ENCODE data around the gene GNLY.
"Not testable (repeated sequence)": the region's sequence is repeated elsewhere in the genome, so short reads cannot be mapped to it uniquely, and the experiment has no call there.

The GNLY gene

DNA sequence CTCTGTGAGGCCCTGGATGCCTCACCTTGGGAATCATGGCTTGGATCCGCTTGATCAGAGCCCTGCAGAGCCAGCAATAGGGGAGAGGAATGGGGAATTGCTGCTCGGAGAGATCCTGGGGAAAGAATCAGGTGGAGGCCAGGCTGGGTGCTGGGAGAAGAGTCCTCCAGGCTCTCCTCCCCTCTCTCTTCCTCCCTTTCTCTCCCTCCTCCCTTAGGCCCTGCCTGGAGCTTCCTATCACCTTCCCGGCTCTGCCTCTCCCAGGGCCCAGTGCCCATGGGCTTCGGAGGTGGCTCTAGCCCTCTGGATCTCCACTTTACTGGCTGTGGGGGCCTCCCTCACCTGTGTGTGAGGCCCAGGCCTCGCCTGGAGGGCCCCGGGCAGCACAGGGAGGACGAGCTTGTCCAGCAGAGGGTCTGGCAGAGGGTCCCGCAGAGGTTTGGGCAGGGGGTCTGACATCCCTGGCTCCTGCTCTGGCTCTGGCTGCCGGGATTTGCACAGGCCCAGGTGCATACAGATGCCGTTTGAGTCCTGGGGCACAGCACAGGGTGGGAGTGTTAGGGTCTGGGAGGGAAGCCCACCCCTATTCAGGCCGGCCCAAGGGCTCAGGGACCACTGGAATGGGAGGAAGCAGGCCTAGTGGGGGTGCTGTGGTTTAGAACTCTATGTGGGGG lies 28.8 kb upstream of the GNLY start:
- no peaks in the 10 kb centered on the region for H3K9me3 ChIP-seq (ENCODE audit: insufficient read depth, low read length)
- H3K27me3 ChIP-seq (ENCODE audit: insufficient read depth, insufficient read length): no peaks in the 10 kb centered on the region
- H3K36me3 ChIP-seq (ENCODE audit: insufficient read depth, insufficient read length, low read length): no peaks in the 10 kb centered on the region
- H3K4me1 ChIP-seq (ENCODE audit: insufficient read depth, insufficient read length): peaks cover 4% of the 10 kb centered on the region
- no peak overlapping the region for H3K4me3 ChIP-seq (ENCODE audit: insufficient read length, low read depth)
- no peak for DNase-seq (ENCODE audit: low read depth, low spot score)
- H3K9ac ChIP-seq (ENCODE audit: insufficient read length, low read depth): no peak overlapping the region
- TF ChIP-seq SUZ12 (IDR thresholded peaks at IDR 0.05; ENCODE audit: extremely low read depth, insufficient read depth, insufficient read length): no peak

DNA sequence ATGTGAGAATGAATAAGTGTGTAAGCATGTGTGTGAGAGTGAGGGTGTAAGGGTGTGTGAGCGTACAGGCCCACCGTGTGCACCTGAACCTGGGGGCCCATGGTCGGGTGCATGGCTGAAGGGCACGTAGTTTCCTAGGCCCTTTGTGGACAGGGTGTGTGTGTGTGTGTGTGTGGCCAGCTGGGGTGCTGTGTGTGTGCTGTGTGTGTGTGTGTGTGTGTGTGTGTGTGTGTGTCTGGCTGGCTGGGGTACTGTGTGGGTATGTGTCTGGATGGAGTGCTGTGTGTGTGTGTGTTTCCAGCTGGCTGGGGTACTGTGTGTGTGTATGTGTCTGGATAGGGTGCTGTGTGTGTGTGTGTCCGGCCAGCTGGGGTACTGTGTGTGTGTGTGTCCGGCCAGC lies 28.1 kb upstream of the GNLY start:
- Histone ChIP-seq H3K4me3 (ENCODE audit: insufficient read length, low read depth) (no peak overlapping the region), H3K4me1 (ENCODE audit: insufficient read depth, insufficient read length) (peaks cover 4% of the 10 kb centered on the region)

GRCh38 chr2:85666435-85667316 lies 27.5 kb upstream of the GNLY start:
- H3K27me3 ChIP-seq (ENCODE audit: insufficient read depth, insufficient read length): no peaks in the 10 kb centered on the region
- H3K36me3 ChIP-seq (ENCODE audit: insufficient read depth, insufficient read length, low read length): no peaks in the 10 kb centered on the region
- no peak overlapping the region for H3K9ac ChIP-seq (ENCODE audit: insufficient read length, low read depth)
- no peak for DNase-seq (ENCODE audit: low read depth, low spot score)
- no peaks in the 10 kb centered on the region for H3K9me3 ChIP-seq (ENCODE audit: insufficient read depth, low read length)
- H3K4me3 ChIP-seq (ENCODE audit: insufficient read length, low read depth): no peak overlapping the region
- peaks cover 4% of the 10 kb centered on the region for H3K4me1 ChIP-seq (ENCODE audit: insufficient read depth, insufficient read length)
- TF ChIP-seq ZNF274 (IDR thresholded peaks at IDR 0.05; ENCODE audit: low read depth, low read length): no peak
- TF ChIP-seq YY1 (IDR thresholded peaks at IDR 0.05; ENCODE audit: insufficient read depth, insufficient read length): no peak
- TF ChIP-seq SUZ12 (IDR thresholded peaks at IDR 0.05; ENCODE audit: extremely low read depth, insufficient read depth, insufficient read length): no peak

More for the DNA sequence above, 28.1 kb upstream of the GNLY start:
- Histone ChIP-seq H3K9me3 (ENCODE audit: insufficient read depth, low read length) (no peaks in the 10 kb centered on the region), H3K9ac (ENCODE audit: insufficient read length, low read depth) (no peak overlapping the region), H3K27me3 (ENCODE audit: insufficient read depth, insufficient read length) (no peaks in the 10 kb centered on the region), H3K36me3 (ENCODE audit: insufficient read depth, insufficient read length, low read length) (no peaks in the 10 kb centered on the region)
- no peak for DNase-seq (ENCODE audit: low read depth, low spot score)
- TF ChIP-seq YY1 (IDR thresholded peaks at IDR 0.05; ENCODE audit: insufficient read depth, insufficient read length) (no peak), ZNF274 (IDR thresholded peaks at IDR 0.05; ENCODE audit: low read depth, low read length) (no peak), SUZ12 (IDR thresholded peaks at IDR 0.05; ENCODE audit: extremely low read depth, insufficient read depth, insufficient read length) (no peak)

GRCh38 chr2:85667561-85668008 lies 26.6 kb upstream of the GNLY start:
- H3K9me3 ChIP-seq (ENCODE audit: insufficient read depth, low read length): no peaks in the 10 kb centered on the region
- TF ChIP-seq SUZ12 (IDR thresholded peaks at IDR 0.05; ENCODE audit: extremely low read depth, insufficient read depth, insufficient read length): no peak
- peaks cover 4% of the 10 kb centered on the region for H3K4me1 ChIP-seq (ENCODE audit: insufficient read depth, insufficient read length)
- no peak overlapping the region for H3K9ac ChIP-seq (ENCODE audit: insufficient read length, low read depth)
- H3K36me3 ChIP-seq (ENCODE audit: insufficient read depth, insufficient read length, low read length): no peaks in the 10 kb centered on the region
- DNase-seq (ENCODE audit: low read depth, low spot score): no peak
- no peaks in the 10 kb centered on the region for H3K27me3 ChIP-seq (ENCODE audit: insufficient read depth, insufficient read length)
- no peak overlapping the region for H3K4me3 ChIP-seq (ENCODE audit: insufficient read length, low read depth)

- TF ChIP-seq YY1 (IDR thresholded peaks at IDR 0.05; ENCODE audit: insufficient read depth, insufficient read length) (no peak), SUZ12 (IDR thresholded peaks at IDR 0.05; ENCODE audit: extremely low read depth, insufficient read depth, insufficient read length) (no peak), ZNF274 (IDR thresholded peaks at IDR 0.05; ENCODE audit: low read depth, low read length) (no peak)
- DNase-seq (ENCODE audit: low read depth, low spot score): no peak
- Histone ChIP-seq H3K27me3 (ENCODE audit: insufficient read depth, insufficient read length) (no peaks in the 10 kb centered on the region), H3K4me1 (ENCODE audit: insufficient read depth, insufficient read length) (peaks cover 4% of the 10 kb centered on the region), H3K9ac (ENCODE audit: insufficient read length, low read depth) (no peak within 1 kb of the TSS), H3K9me3 (ENCODE audit: insufficient read depth, low read length) (no peaks in the 10 kb centered on the region), H3K36me3 (ENCODE audit: insufficient read depth, insufficient read length, low read length) (no peaks in the 10 kb centered on the region), H3K4me3 (ENCODE audit: insufficient read length, low read depth) (no peak within 1 kb of the TSS)
These were observed 25.9 kb upstream of the GNLY start, which contains the start of gene SFTPB for GRCh38 chr2:85668009-85668856. SFTPB (minus strand) TSS chr2:85668199; CDS start chr2:85668183, 16 bp downstream.

DNA sequence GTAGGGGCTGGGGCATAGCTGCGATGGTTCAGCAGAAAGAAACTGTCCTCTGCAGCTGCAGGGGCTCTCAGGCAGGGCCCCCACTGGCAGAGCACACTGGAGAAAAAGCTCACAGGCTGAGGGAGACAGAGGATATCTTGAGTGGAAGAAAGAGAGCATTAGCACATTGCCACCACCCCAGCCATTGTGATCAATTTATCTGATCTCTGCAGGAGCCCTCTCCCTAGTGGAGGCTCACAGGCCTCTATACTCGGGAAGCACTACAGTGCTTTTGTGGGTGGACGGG lies 25.4 kb upstream of the GNLY start:
- no peak for DNase-seq (ENCODE audit: low read depth, low spot score)
- Histone ChIP-seq H3K9me3 (ENCODE audit: insufficient read depth, low read length) (no peaks in the 10 kb centered on the region), H3K4me1 (ENCODE audit: insufficient read depth, insufficient read length) (peaks cover 6% of the 10 kb centered on the region), H3K9ac (ENCODE audit: insufficient read length, low read depth) (no peak overlapping the region), H3K4me3 (ENCODE audit: insufficient read length, low read depth) (no peak overlapping the region), H3K27me3 (ENCODE audit: insufficient read depth, insufficient read length) (no peaks in the 10 kb centered on the region), H3K36me3 (ENCODE audit: insufficient read depth, insufficient read length, low read length) (no peaks in the 10 kb centered on the region)
- TF ChIP-seq YY1 (IDR thresholded peaks at IDR 0.05; ENCODE audit: insufficient read depth, insufficient read length) (no peak), SUZ12 (IDR thresholded peaks at IDR 0.05; ENCODE audit: extremely low read depth, insufficient read depth, insufficient read length) (no peak), ZNF274 (IDR thresholded peaks at IDR 0.05; ENCODE audit: low read depth, low read length) (no peak)

GRCh38 chr2:85669549-85669948 lies 24.6 kb upstream of the GNLY start:
- Histone ChIP-seq H3K4me1 (ENCODE audit: insufficient read depth, insufficient read length) (peaks cover 6% of the 10 kb centered on the region), H3K9me3 (ENCODE audit: insufficient read depth, low read length) (no peaks in the 10 kb centered on the region), H3K27me3 (ENCODE audit: insufficient read depth, insufficient read length) (no peaks in the 10 kb centered on the region), H3K4me3 (ENCODE audit: insufficient read length, low read depth) (no peak overlapping the region), H3K9ac (ENCODE audit: insufficient read length, low read depth) (no peak overlapping the region), H3K36me3 (ENCODE audit: insufficient read depth, insufficient read length, low read length) (no peaks in the 10 kb centered on the region)
- TF ChIP-seq SUZ12 (IDR thresholded peaks at IDR 0.05; ENCODE audit: extremely low read depth, insufficient read depth, insufficient read length) (no peak), ZNF274 (IDR thresholded peaks at IDR 0.05; ENCODE audit: low read depth, low read length) (no peak), YY1 (IDR thresholded peaks at IDR 0.05; ENCODE audit: insufficient read depth, insufficient read length) (no peak)
- DNase-seq (ENCODE audit: low read depth, low spot score): no peak

DNA sequence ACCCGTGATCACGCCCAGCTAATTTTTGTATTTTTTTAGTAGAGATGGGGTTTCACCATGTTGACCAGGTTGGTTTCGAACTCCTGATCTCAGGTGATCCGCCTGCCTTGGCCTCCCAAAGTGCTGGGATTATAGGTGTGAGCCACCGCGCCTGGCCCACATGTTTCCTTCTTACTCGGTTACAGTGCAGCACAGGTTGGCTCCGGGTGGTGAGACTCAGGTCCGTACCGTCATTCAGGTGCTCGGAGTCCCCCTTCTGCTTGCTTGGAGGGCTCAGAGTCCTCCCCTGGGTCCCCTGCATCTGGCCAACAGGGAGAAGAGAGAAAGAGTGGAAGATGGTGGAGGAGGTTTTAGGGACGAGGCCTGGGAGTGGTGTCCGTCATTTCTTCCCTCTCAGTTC lies 23.7 kb upstream of the GNLY start:
- H3K4me1 ChIP-seq (ENCODE audit: insufficient read depth, insufficient read length); H3K4me3 ChIP-seq (ENCODE audit: insufficient read length, low read depth): not testable (repeated sequence)

More for the DNA sequence above, 23.7 kb upstream of the GNLY start:
- not testable (repeated sequence) for H3K9ac ChIP-seq (ENCODE audit: insufficient read length, low read depth); H3K36me3 ChIP-seq (ENCODE audit: insufficient read depth, insufficient read length, low read length); DNase-seq (ENCODE audit: low read depth, low spot score); H3K27me3 ChIP-seq (ENCODE audit: insufficient read depth, insufficient read length); H3K9me3 ChIP-seq (ENCODE audit: insufficient read depth, low read length)

Measured in NT2/D1 (cell line).